ENCODE measurements around the gene IFI30. TPM values are rescaled to one million over a fixed set of nuclear protein-coding genes. Genes with fewer than 3 reads are reported as not detected.

IFI30 gene
- total and polyA plus RNA-seq, 2 experiments from 2014 or later, result 0.86 to 10.3 TPM

- H3K36me3 ChIP-seq (ENCODE audit: low read depth), result peaks cover 9% of the 10 kb centered on the region; the same call in 1 of the 2 replicates
- in situ Hi-C loops (cut with MboI), result no loop called here
Observed at GRCh38 chr19:18164072-18164471, 9.5 kb upstream of the IFI30 start.

GRCh38 chr19:18165794-18166544, 7.6 kb upstream of the IFI30 start:
- peaks cover 9% of the 10 kb centered on the region; the same call in 1 of the 2 replicates for H3K36me3 ChIP-seq (ENCODE audit: low read depth)
- in situ Hi-C loops (cut with MboI), result no loop called here
- H3K4me3 ChIP-seq, result no peak overlapping the region
- H3K4me1 ChIP-seq (ENCODE audit: insufficient read depth), result no peaks in the 10 kb centered on the region
- TF ChIP-seq EZH2phosphoT487 (IDR thresholded peaks at IDR 0.05; ENCODE audit: insufficient read depth, low read depth) (no peak), EZH2 (IDR thresholded peaks at IDR 0.05; ENCODE audit: insufficient read depth, poor library complexity, severe bottlenecking) (no peak)
- H3K27ac ChIP-seq, result no peak overlapping the region
- H4K20me1 ChIP-seq (ENCODE audit: insufficient read depth), result no peaks in the 10 kb centered on the region
- no peaks in the 10 kb centered on the region for H3F3A ChIP-seq (ENCODE audit: insufficient read depth)
- H3K9ac ChIP-seq, result no peak overlapping the region
- H3K9me3 ChIP-seq (ENCODE audit: low read depth), result no peaks in the 10 kb centered on the region
- H3K27me3 ChIP-seq (replicated peaks; ENCODE audit: insufficient read depth), result no peaks in the 10 kb centered on the region
- H3K9me2 ChIP-seq (ENCODE audit: insufficient read depth), result no peaks in the 10 kb centered on the region
- no peak overlapping the region for H3K4me2 ChIP-seq (ENCODE audit: unreplicated experiment)
- WGBS, 2 experiments (ENCODE audit: low coverage in 1 of 2, low lambda C conversion rate in 2 of 2, missing lambda C conversion rate in 2 of 2), result 93 to 95% methylated on average over 14 to 15 of the region's 15 CpGs
- H2AFZ ChIP-seq, result no peak overlapping the region
- no peaks in the 10 kb centered on the region for H3K79me2 ChIP-seq (ENCODE audit: insufficient read depth)
- DNase-seq, result no peak

More at GRCh38 chr19:18164072-18164471, 9.5 kb upstream of the IFI30 start:
- no peak overlapping the region for H2AFZ ChIP-seq
- no peak overlapping the region for H3K4me3 ChIP-seq
- WGBS, 2 experiments (ENCODE audit: low coverage in 1 of 2, low lambda C conversion rate in 2 of 2, missing lambda C conversion rate in 2 of 2), result 97 to 99% methylated on average over 7 of the region's 7 CpGs
- no peak overlapping the region for H3K9ac ChIP-seq
- no peaks in the 10 kb centered on the region for H3K27me3 ChIP-seq (replicated peaks; ENCODE audit: insufficient read depth)
- no peak for TF ChIP-seq EZH2phosphoT487 (IDR thresholded peaks at IDR 0.05; ENCODE audit: insufficient read depth, low read depth)
- no peak for TF ChIP-seq EZH2 (IDR thresholded peaks at IDR 0.05; ENCODE audit: insufficient read depth, poor library complexity, severe bottlenecking)
- H3K9me3 ChIP-seq (ENCODE audit: low read depth), result no peaks in the 10 kb centered on the region
- no peaks in the 10 kb centered on the region for H3K9me2 ChIP-seq (ENCODE audit: insufficient read depth)
- H3K4me2 ChIP-seq (ENCODE audit: unreplicated experiment), result no peak overlapping the region
- H3F3A ChIP-seq (ENCODE audit: insufficient read depth), result no peaks in the 10 kb centered on the region
- H3K4me1 ChIP-seq (ENCODE audit: insufficient read depth), result no peaks in the 10 kb centered on the region
- H3K27ac ChIP-seq, result no peak overlapping the region
- no peaks in the 10 kb centered on the region for H3K79me2 ChIP-seq (ENCODE audit: insufficient read depth)
- no peak for DNase-seq
- H4K20me1 ChIP-seq (ENCODE audit: insufficient read depth), result no peaks in the 10 kb centered on the region

GRCh38 chr19:18167011-18167410, 6.6 kb upstream of the IFI30 start:
- TF ChIP-seq EZH2phosphoT487 (IDR thresholded peaks at IDR 0.05; ENCODE audit: insufficient read depth, low read depth) (no peak), EZH2 (IDR thresholded peaks at IDR 0.05; ENCODE audit: insufficient read depth, poor library complexity, severe bottlenecking) (no peak)
- in situ Hi-C loops (cut with MboI), result no loop called here
- Histone ChIP-seq H3K9me3 (ENCODE audit: low read depth) (no peaks in the 10 kb centered on the region), H3K4me1 (ENCODE audit: insufficient read depth) (no peaks in the 10 kb centered on the region), H3K79me2 (ENCODE audit: insufficient read depth) (no peaks in the 10 kb centered on the region), H3K27ac (no peak overlapping the region), H3K27me3 (replicated peaks; ENCODE audit: insufficient read depth) (no peaks in the 10 kb centered on the region), H3F3A (ENCODE audit: insufficient read depth) (no peaks in the 10 kb centered on the region; the same call in 1 of the 2 replicates), H3K36me3 (ENCODE audit: low read depth) (peaks cover 9% of the 10 kb centered on the region; the same call in 1 of the 2 replicates), H3K9me2 (ENCODE audit: insufficient read depth) (no peaks in the 10 kb centered on the region), H3K9ac (no peak overlapping the region), H4K20me1 (ENCODE audit: insufficient read depth) (no peaks in the 10 kb centered on the region), H2AFZ (no peak overlapping the region), H3K4me2 (ENCODE audit: unreplicated experiment) (no peak overlapping the region), H3K4me3 (no peak overlapping the region)
- WGBS, 2 experiments (ENCODE audit: low coverage in 1 of 2, low lambda C conversion rate in 2 of 2, missing lambda C conversion rate in 2 of 2), result 95% methylated on average over 20 to 21 of the region's 21 CpGs
- DNase-seq, result no peak

GRCh38 chr19:18167975-18168645, 5.5 kb upstream of the IFI30 start:
- no peaks in the 10 kb centered on the region for H3K9me3 ChIP-seq (ENCODE audit: low read depth)
- TF ChIP-seq EZH2 (IDR thresholded peaks at IDR 0.05; ENCODE audit: insufficient read depth, poor library complexity, severe bottlenecking) (no peak), EZH2phosphoT487 (IDR thresholded peaks at IDR 0.05; ENCODE audit: insufficient read depth, low read depth) (no peak)
- no peaks in the 10 kb centered on the region for H3K79me2 ChIP-seq (ENCODE audit: insufficient read depth)
- no peak overlapping the region for H3K4me3 ChIP-seq
- no peaks in the 10 kb centered on the region for H3K9me2 ChIP-seq (ENCODE audit: insufficient read depth)
- peaks cover 9% of the 10 kb centered on the region; the same call in 1 of the 2 replicates for H3K36me3 ChIP-seq (ENCODE audit: low read depth)
- no peaks in the 10 kb centered on the region; the same call in 1 of the 2 replicates for H3F3A ChIP-seq (ENCODE audit: insufficient read depth)
- no peaks in the 10 kb centered on the region for H3K27me3 ChIP-seq (replicated peaks; ENCODE audit: insufficient read depth)
- no peaks in the 10 kb centered on the region for H3K4me1 ChIP-seq (ENCODE audit: insufficient read depth)
- no peaks in the 10 kb centered on the region for H4K20me1 ChIP-seq (ENCODE audit: insufficient read depth)
- 69 to 74% methylated on average over 14 of the region's 14 CpGs for WGBS, 2 experiments (ENCODE audit: low coverage in 1 of 2, low lambda C conversion rate in 2 of 2, missing lambda C conversion rate in 2 of 2)
- no peak overlapping the region for H3K27ac ChIP-seq
- DNase-seq, result peak; percentile 62
- H3K4me2 ChIP-seq (ENCODE audit: unreplicated experiment), result no peak overlapping the region
- H2AFZ ChIP-seq, result no peak overlapping the region
- in situ Hi-C loops (cut with MboI), result no loop called here
- no peak overlapping the region for H3K9ac ChIP-seq
